HEK293 (cell line): ENCODE data around the gene RPS14.

ENCODE experiments used
- BCL6B ChIP-seq: fragments of 450-650 bp; formaldehyde crosslinking; IDR thresholded peaks from 2 replicates; pipeline ENCODE4 v1.5.1; 2017; ENCODE audit warnings: missing biosample characterization, missing genetic modification characterization
- EGR2 ChIP-seq: fragments of 450-650 bp; formaldehyde crosslinking; IDR thresholded peaks from 2 replicates; pipeline ENCODE4 v1.5.1; 2016; ENCODE audit warnings: low read depth, missing biosample characterization, missing genetic modification characterization
- HIC1 ChIP-seq: fragments of 450-650 bp; formaldehyde crosslinking; IDR thresholded peaks from 2 replicates; pipeline ENCODE4 v1.5.1; 2016; ENCODE audit warnings: missing biosample characterization, missing genetic modification characterization
- KLF17 ChIP-seq: fragments of 450-650 bp; formaldehyde crosslinking; IDR thresholded peaks from 2 replicates; pipeline ENCODE4 v1.5.1; 2016; ENCODE audit warnings: missing biosample characterization, missing genetic modification characterization
- OSR2 ChIP-seq: fragments of 450-650 bp; formaldehyde crosslinking; IDR thresholded peaks from 2 replicates; pipeline ENCODE4 v1.5.1; 2016; ENCODE audit warnings: missing biosample characterization, missing genetic modification characterization
- PBX3 ChIP-seq: sonication (generic); formaldehyde crosslinking; IDR thresholded peaks from 2 replicates; pipeline ENCODE4 v1.8.1; 2022; ENCODE audit warnings: mild to moderate bottlenecking, moderate library complexity, missing genetic modification reagents
- SP3 ChIP-seq: fragments of 450-650 bp; formaldehyde crosslinking; IDR thresholded peaks from 2 replicates; pipeline ENCODE4 v1.5.1; 2016; ENCODE audit warnings: missing biosample characterization, missing genetic modification characterization
- YY1 ChIP-seq: fragments of 450-650 bp; formaldehyde crosslinking; IDR thresholded peaks from 2 replicates; pipeline ENCODE4 v1.5.1; 2018; ENCODE audit warnings: missing biosample characterization, missing genetic modification characterization
- YY2 ChIP-seq: fragments of 450-650 bp; formaldehyde crosslinking; IDR thresholded peaks from 2 replicates; pipeline ENCODE4 v1.5.1; 2016; ENCODE audit warnings: missing biosample characterization, missing genetic modification characterization
- ZBTB11 ChIP-seq: fragments of 450-650 bp; formaldehyde crosslinking; conservative IDR thresholded peaks from 2 replicates; pipeline ENCODE4 v1.5.1; 2016; ENCODE audit warnings: low read depth, missing biosample characterization, missing genetic modification characterization
- ZBTB26 ChIP-seq: fragments of 450-650 bp; formaldehyde crosslinking; optimal IDR thresholded peaks from 2 replicates; pipeline ENCODE3; 2016; ENCODE audit warnings: missing biosample characterization, mild to moderate bottlenecking, missing genetic modification characterization
- ZFP69B ChIP-seq: fragments of 450-650 bp; formaldehyde crosslinking; IDR thresholded peaks from 2 replicates; pipeline ENCODE4 v1.5.1; 2016; ENCODE audit warnings: missing biosample characterization, missing genetic modification characterization
- ZNF157 ChIP-seq: fragments of 450-650 bp; formaldehyde crosslinking; IDR thresholded peaks from 2 replicates; pipeline ENCODE4 v1.5.1; 2016; ENCODE audit warnings: missing biosample characterization, missing genetic modification characterization
- ZNF184 ChIP-seq: fragments of 450-650 bp; IDR thresholded peaks from 2 replicates; pipeline ENCODE4 v1.5.1; 2018; ENCODE audit warnings: missing biosample characterization, mild to moderate bottlenecking, missing genetic modification characterization
- ZNF24 ChIP-seq: fragments of 450-650 bp; formaldehyde crosslinking; IDR thresholded peaks from 2 replicates; pipeline ENCODE4 v1.5.1; 2016; ENCODE audit warnings: missing biosample characterization, missing genetic modification characterization
- ZNF274 ChIP-seq, 2 experiments: fragments of 200-500 bp in 1 of 2; fragments of 450-650 bp in 1 of 2; sonication (Bioruptor generic) in 1 of 2; formaldehyde crosslinking in 1 of 2; IDR thresholded peaks; 2 replicates each; pipeline versions ENCODE4 v1.5.1 to v1.6.1; 2014 to 2016; ENCODE audit warnings: borderline replicate concordance in 1 of 2, inconsistent platforms in 1 of 2, low read length in 1 of 2, missing biosample characterization in 1 of 2, missing genetic modification characterization in 1 of 2
- ZNF391 ChIP-seq: fragments of 450-650 bp; formaldehyde crosslinking; IDR thresholded peaks from 2 replicates; pipeline ENCODE4 v1.5.1; 2016; ENCODE audit warnings: low read depth, missing biosample characterization, missing genetic modification characterization, borderline replicate concordance
- ZNF394 ChIP-seq: fragments of 450-650 bp; formaldehyde crosslinking; IDR thresholded peaks from 2 replicates; pipeline ENCODE4 v1.5.1; 2016; ENCODE audit warnings: missing biosample characterization, missing genetic modification characterization, mild to moderate bottlenecking, moderate library complexity, borderline replicate concordance
- ZNF398 ChIP-seq: fragments of 450-650 bp; formaldehyde crosslinking; IDR thresholded peaks from 2 replicates; pipeline ENCODE4 v1.5.1; 2017; ENCODE audit warnings: missing biosample characterization, missing genetic modification characterization
- ZNF426 ChIP-seq: fragments of 450-650 bp; formaldehyde crosslinking; IDR thresholded peaks from 2 replicates; pipeline ENCODE4 v1.5.1; 2017; ENCODE audit warnings: missing biosample characterization, missing genetic modification characterization, mild to moderate bottlenecking, inconsistent platforms, moderate library complexity
- ZNF621 ChIP-seq: fragments of 450-650 bp; formaldehyde crosslinking; IDR thresholded peaks from 2 replicates; pipeline ENCODE4 v1.5.1; 2017; ENCODE audit warnings: missing biosample characterization, missing genetic modification characterization
- ZNF677 ChIP-seq: fragments of 450-650 bp; IDR thresholded peaks from 2 replicates; pipeline ENCODE4 v1.5.0; 2018; ENCODE audit warnings: missing biosample characterization, mild to moderate bottlenecking, missing genetic modification characterization, moderate library complexity
- ZSCAN4 ChIP-seq: fragments of 450-650 bp; formaldehyde crosslinking; IDR thresholded peaks from 2 replicates; pipeline ENCODE4 v1.5.1; 2017; ENCODE audit warnings: missing biosample characterization, missing genetic modification characterization

The RPS14 gene

GRCh38 chr5:150485693-150486401 is 36.3 kb upstream of the RPS14 start (continued):
- TF ChIP-seq HIC1 (tag by site-specific recombination) (no peak), ZNF391 (tag by site-specific recombination) (peak; percentile 48; the same call in 1 of the 2 replicates), OSR2 (tag by site-specific recombination) (no peak), ZNF157 (tag by site-specific recombination) (no peak), ZNF621 (tag by site-specific recombination) (no peak), ZBTB26 (tag by site-specific recombination) (peak; percentile 76), KLF17 (tag by site-specific recombination) (0 out of 2 replicates have a peak, but pooled peaks have one; percentile 35), ZNF677 (tag by site-specific recombination) (no peak), ZSCAN4 (tag by site-specific recombination) (no peak), ZNF184 (tag by site-specific recombination) (no peak), YY2 (tag by site-specific recombination) (no peak), EGR2 (0 out of 2 replicates have a peak, but pooled peaks have one; percentile 43), ZNF394 (tag by site-specific recombination) (no peak), YY1 (no peak), BCL6B (tag by site-specific recombination) (no peak), SP3 (tag by site-specific recombination) (peak; percentile 71), ZBTB11 (no peak), ZNF398 (tag by site-specific recombination) (peak; percentile 75; the same call in 1 of the 2 replicates), PBX3 (CRISPR knock-in tag) (no peak), ZNF426 (tag by site-specific recombination) (no peak), ZNF274 (IDR thresholded peaks at IDR 0.05; ENCODE audit: low read length) (no peak), ZNF274 (tag by site-specific recombination; IDR thresholded peaks at IDR 0.05; ENCODE audit: borderline replicate concordance) (no peak), ZNF24 (tag by site-specific recombination) (no peak), ZFP69B (tag by site-specific recombination) (0 out of 2 replicates have a peak, but pooled peaks have one; percentile 17)
